ENCODE results near the gene ALOX15B. TPM values are rescaled to one million over a fixed set of nuclear protein-coding genes. Genes with fewer than 3 reads are reported as not detected.

Gene ALOX15B
- not detected in 2 replicates for total RNA-seq (2014; rRNA removed; shearing (Covaris generic))

GRCh38 chr17:8038954-8039610, at the start of gene ALOX15B:
ALOX15B (plus strand) TSS chr17:8039059; CDS start chr17:8039156, 97 bp downstream.
- DNase-seq (ENCODE audit: low spot score) = no peak

GRCh38 chr17:7989781-7990655, 48.8 kb upstream of the ALOX15B start:
- DNase-seq (ENCODE audit: low spot score) = peak; percentile 74

GRCh38 chr17:7992516-7992915, 46.3 kb upstream of the ALOX15B start:
- DNase-seq (ENCODE audit: low spot score) = no peak

- DNase-seq (ENCODE audit: low spot score) = no peak
Observed at GRCh38 chr17:7992924-7993323, 45.9 kb upstream of the ALOX15B start.

GRCh38 chr17:7993972-7994589, 44.8 kb upstream of the ALOX15B start:
- DNase-seq (ENCODE audit: low spot score) = no peak

GRCh38 chr17:7995724-7996123, 43.1 kb upstream of the ALOX15B start:
- no peak for DNase-seq (ENCODE audit: low spot score)

- DNase-seq (ENCODE audit: low spot score) = peak; percentile 47
Observed at GRCh38 chr17:7997186-7997585, 41.7 kb upstream of the ALOX15B start.

- no peak for DNase-seq (ENCODE audit: low spot score)
Observed at GRCh38 chr17:8001976-8002720, 36.7 kb upstream of the ALOX15B start, which contains the start of gene GUCY2D. GUCY2D (plus strand) TSS chr17:8002615; CDS start chr17:8003048, 433 bp downstream.

GRCh38 chr17:8002721-8003593, 35.9 kb upstream of the ALOX15B start:
- no peak for DNase-seq (ENCODE audit: low spot score)

GRCh38 chr17:8003594-8004181, 35.2 kb upstream of the ALOX15B start:
- no peak for DNase-seq (ENCODE audit: low spot score)

- DNase-seq (ENCODE audit: low spot score) = no peak
Observed at GRCh38 chr17:8004899-8005298, 34.0 kb upstream of the ALOX15B start.

- no peak for DNase-seq (ENCODE audit: low spot score)
Observed at GRCh38 chr17:8005357-8005756, 33.5 kb upstream of the ALOX15B start.

- DNase-seq (ENCODE audit: low spot score) = no peak
Observed at GRCh38 chr17:8005967-8006730, 32.7 kb upstream of the ALOX15B start.

GRCh38 chr17:8006836-8007680, 31.8 kb upstream of the ALOX15B start:
- DNase-seq (ENCODE audit: low spot score) = no peak

- DNase-seq (ENCODE audit: low spot score) = no peak
Observed at GRCh38 chr17:8007836-8008235, 31.0 kb upstream of the ALOX15B start.

- no peak for DNase-seq (ENCODE audit: low spot score)
Observed at GRCh38 chr17:8012045-8012580, 26.7 kb upstream of the ALOX15B start.

GRCh38 chr17:8012996-8013640, 25.7 kb upstream of the ALOX15B start:
- no peak for DNase-seq (ENCODE audit: low spot score)
